Neural progenitor cell (in vitro differentiated cells): Measurements from ENCODE around the gene HSPB6.

Source experiments
- CTCF ChIP-seq: fragments of 200-600 bp; sonication (generic); IDR thresholded peaks from 2 replicates; pipeline ENCODE4 v1.5.1; 2017; ENCODE audit warnings: antibody characterized with exemption, mild to moderate bottlenecking
- EZH2 ChIP-seq: fragments of 200-600 bp; sonication (generic); IDR thresholded peaks from 2 replicates; pipeline ENCODE4 v1.6.1; 2017; ENCODE audit warnings: antibody characterized with exemption, mild to moderate bottlenecking, moderate library complexity

- TF ChIP-seq EZH2 (no peak), CTCF (no peak)
Measured at GRCh38 chr19:35786299-35787160, 29.7 kb upstream of the HSPB6 start.
